Uterus (tissue), 2 donors: ENCODE measurements around the gene SLC22A2.

ENCODE experiments used
- POLR2A ChIP-seq, 2 donors: fragments of 450-650 bp; IDR thresholded peaks; one replicate each; pipeline ENCODE4 v1.6.1; 2016; ENCODE audit warnings: antibody characterized with exemption in 2 of 2, mild to moderate bottlenecking in 1 of 2, moderate library complexity in 1 of 2
- TF ChIP-seq, protein P1 (sequence below), 4 experiments: fragments of 200-600 bp in 2 of 4; fragments of 450-650 bp in 2 of 4; sonication (generic) in 2 of 4; IDR thresholded peaks; one replicate each; pipeline ENCODE4 v1.5.1; 2016 to 2019; ENCODE audit warnings: antibody characterized with exemption in 4 of 4, mild to moderate bottlenecking in 2 of 4, moderate library complexity in 1 of 4

DNA sequence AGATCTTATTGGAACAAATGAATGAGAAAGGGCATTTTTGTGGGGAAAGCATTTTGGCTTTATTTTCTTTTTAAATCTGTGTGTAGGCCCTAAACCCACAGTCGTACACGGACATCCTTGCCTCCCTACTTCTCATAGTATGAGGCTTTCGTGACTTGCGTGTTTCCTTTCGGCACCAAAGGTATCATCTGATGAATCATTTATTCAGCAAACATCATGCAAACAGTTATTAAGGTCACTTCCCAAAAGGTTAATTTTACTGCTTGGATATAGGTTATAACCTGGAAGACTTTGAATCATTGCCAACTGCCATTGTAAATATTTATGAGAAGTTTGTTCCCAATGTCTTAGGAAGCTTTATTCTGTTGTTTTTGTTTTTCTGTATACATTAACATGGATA is 15.1 kb upstream of the SLC22A2 start:
- TF ChIP-seq, protein P1, sequence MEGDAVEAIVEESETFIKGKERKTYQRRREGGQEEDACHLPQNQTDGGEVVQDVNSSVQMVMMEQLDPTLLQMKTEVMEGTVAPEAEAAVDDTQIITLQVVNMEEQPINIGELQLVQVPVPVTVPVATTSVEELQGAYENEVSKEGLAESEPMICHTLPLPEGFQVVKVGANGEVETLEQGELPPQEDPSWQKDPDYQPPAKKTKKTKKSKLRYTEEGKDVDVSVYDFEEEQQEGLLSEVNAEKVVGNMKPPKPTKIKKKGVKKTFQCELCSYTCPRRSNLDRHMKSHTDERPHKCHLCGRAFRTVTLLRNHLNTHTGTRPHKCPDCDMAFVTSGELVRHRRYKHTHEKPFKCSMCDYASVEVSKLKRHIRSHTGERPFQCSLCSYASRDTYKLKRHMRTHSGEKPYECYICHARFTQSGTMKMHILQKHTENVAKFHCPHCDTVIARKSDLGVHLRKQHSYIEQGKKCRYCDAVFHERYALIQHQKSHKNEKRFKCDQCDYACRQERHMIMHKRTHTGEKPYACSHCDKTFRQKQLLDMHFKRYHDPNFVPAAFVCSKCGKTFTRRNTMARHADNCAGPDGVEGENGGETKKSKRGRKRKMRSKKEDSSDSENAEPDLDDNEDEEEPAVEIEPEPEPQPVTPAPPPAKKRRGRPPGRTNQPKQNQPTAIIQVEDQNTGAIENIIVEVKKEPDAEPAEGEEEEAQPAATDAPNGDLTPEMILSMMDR (IDR thresholded peaks at IDR 0.05), result no peak
- TF ChIP-seq POLR2A (IDR thresholded peaks at IDR 0.05), result no peak
